ENCODE measurements around the gene MARCHF5.

- TF ChIP-seq CTCF (IDR thresholded peaks at IDR 0.05 in 4 of 5, conservative IDR thresholded peaks at IDR 0.05 in 1 of 5) (no peak), POLR2A (IDR thresholded peaks at IDR 0.05) (no peak)
Observed at GRCh38 chr10:92377962-92378361, 87.0 kb downstream of the MARCHF5 start.

Measured in gastrocnemius medialis (tissue), 4 donors.